Measurements from ENCODE around the gene NEU4. TPM values are rescaled to one million over a fixed set of nuclear protein-coding genes. Genes with fewer than 3 reads are reported as not detected.

The NEU4 gene
- total and polyA plus RNA-seq, 2 of the 4 experiments (the other 2 are of a cell fraction), result not detected

GRCh38 chr2:241763551-241764274, 45.3 kb upstream of the NEU4 start:
- Histone ChIP-seq H2BK5ac (ENCODE audit: low read depth, low read length, poor library complexity, severe bottlenecking) (no peak overlapping the region), H3K9me1 (ENCODE audit: insufficient read depth, low read length) (no peaks in the 10 kb centered on the region), H3K36me3 (ENCODE audit: control insufficient read depth, insufficient read depth, low read length) (peaks cover 24% of the 10 kb centered on the region), H4K20me1 (ENCODE audit: insufficient read depth, low read length) (peaks cover 7% of the 10 kb centered on the region), H2BK15ac (ENCODE audit: low read depth, low read length) (no peak overlapping the region), H3K4ac (ENCODE audit: low read depth, low read length) (no peak overlapping the region), H3K18ac (ENCODE audit: low read depth, low read length) (no peak overlapping the region), H3K4me1 (ENCODE audit: control insufficient read depth, insufficient read depth, low read length) (no peaks in the 10 kb centered on the region), H3K23ac (ENCODE audit: low read depth, low read length) (no peak overlapping the region), H3K27me3 (ENCODE audit: control insufficient read depth, insufficient read depth, low read length) (no peaks in the 10 kb centered on the region), H3K9me3 (ENCODE audit: control insufficient read depth, insufficient read depth, low read length) (no peaks in the 10 kb centered on the region), H2BK120ac (ENCODE audit: low read depth, low read length) (no peak overlapping the region), H2BK20ac (ENCODE audit: low read depth, low read length) (no peak overlapping the region), H4K8ac (ENCODE audit: low read depth in 2 of 2, low read length in 2 of 2) (no peak overlapping the region), H3K4me3 (ENCODE audit: insufficient read depth, low read depth, low read length) (no peak overlapping the region), H3K79me1 (ENCODE audit: low read depth in 1 of 2, low read length in 2 of 2) (peaks cover 0 to 5% of the 10 kb centered on the region in 2 experiments; a peak in 1 of 4 replicates), H3K9ac (ENCODE audit: low read depth, low read length) (no peak overlapping the region), H3K4me2 (ENCODE audit: low read depth, low read length) (no peak overlapping the region), H4K91ac (ENCODE audit: insufficient read depth, low read depth, low read length) (no peak overlapping the region), H4K5ac (ENCODE audit: low read depth, low read length) (no peak overlapping the region), H3K27ac (ENCODE audit: insufficient read depth, low read length) (no peak overlapping the region), H3K14ac (replicated peaks; ENCODE audit: low read depth, low read length) (no peak overlapping the region), H2AK9ac (replicated peaks; ENCODE audit: low read depth, low read length, poor library complexity) (no peak overlapping the region), H2AK5ac (ENCODE audit: low read depth, low read length) (no peak overlapping the region), H3K56ac (ENCODE audit: extremely low read depth, insufficient read depth, low read length) (no peak overlapping the region), H2AFZ (replicated peaks; ENCODE audit: low read length, poor library complexity) (no peak overlapping the region)
- POLR2A ChIA-PET (ENCODE audit: unreplicated experiment), result no interaction called here
- intact Hi-C loops (cut with micrococcal nuclease), result no loop called here
- dilution Hi-C loops (cut with HindIII; ENCODE audit: low sequenced_read_pairs, unreplicated experiment), result no loop called here
- in situ Hi-C loops (cut with MboI; ENCODE audit: low sequenced_read_pairs), result no loop called here
- no TSS peak for BruUV-seq (replicated peaks)
- CTCF ChIA-PET, result no interaction called here
- WGBS, 2 experiments (ENCODE audit: extremely low coverage in 2 of 2, insufficient read length in 1 of 2), result 79% methylated on average over 6 of the region's 20 CpGs; no CpG with 5 or more reads in 1 of the 2 experiments
- ATAC-seq (ENCODE audit: low read depth) (no peak), DNase-seq (no peak)
- no peak for TF ChIP-seq NFE2L2 (IDR thresholded peaks at IDR 0.05; ENCODE audit: low read depth, low read length)
- TF ChIP-seq BHLHE40 (IDR thresholded peaks at IDR 0.05; ENCODE audit: low read depth, low read length), result no peak
- TF ChIP-seq MXI1 (IDR thresholded peaks at IDR 0.05; ENCODE audit: borderline replicate concordance, low read depth, low read length), result no peak
- no peak for TF ChIP-seq CEBPB (IDR thresholded peaks at IDR 0.05; ENCODE audit: low read depth, low read length)
- no peak for TF ChIP-seq RCOR1 (IDR thresholded peaks at IDR 0.05; ENCODE audit: insufficient replicate concordance, low read length)
- no peak for TF ChIP-seq USF2 (IDR thresholded peaks at IDR 0.05; ENCODE audit: low read depth, low read length)
- TF ChIP-seq CHD1 (IDR thresholded peaks at IDR 0.05; ENCODE audit: low read depth, low read length), result no peak
- no peak for TF ChIP-seq RAD21 (IDR thresholded peaks at IDR 0.05; ENCODE audit: low read length)
- no peak for TF ChIP-seq CTCF (conservative IDR thresholded peaks at IDR 0.05; ENCODE audit: low read depth, low read length)
- no peak for TF ChIP-seq POLR2A (IDR thresholded peaks at IDR 0.05; ENCODE audit: low read depth, low read length)
- TF ChIP-seq ELK1 (IDR thresholded peaks at IDR 0.05; ENCODE audit: borderline replicate concordance, low read depth, low read length), result no peak
- no peak for TF ChIP-seq FOS (IDR thresholded peaks at IDR 0.05; ENCODE audit: low read depth, low read length)
- no peak for TF ChIP-seq RFX5 (IDR thresholded peaks at IDR 0.05; ENCODE audit: low read depth, low read length)
- TF ChIP-seq SMC3 (IDR thresholded peaks at IDR 0.05; ENCODE audit: low read depth, low read length), result no peak
- no peak for TF ChIP-seq MAFK (IDR thresholded peaks at IDR 0.05; ENCODE audit: low read depth, low read length)
- TF ChIP-seq MAZ (IDR thresholded peaks at IDR 0.05; ENCODE audit: borderline replicate concordance, low read depth, low read length), result no peak
